T47D (cell line): ENCODE measurements around the gene TAPBP.

Source experiments
- DNase-seq, 2 experiments: peaks; one replicate each; pipeline versions ENCODE4 v3.0.0 to v3.0.0-alpha.2; 2011 to 2012; ENCODE audit warnings: low read depth in 1 of 2, low spot score in 1 of 2
- JUND ChIP-seq: IDR thresholded peaks from 2 replicates; pipeline ENCODE4 v1.6.1; 2012; ENCODE audit warnings: low read depth
- in situ Hi-C: cut with HindIII; loops from 2 replicates; pipeline ENCODE4 v1.10.0; 2016; ENCODE audit warnings: low sequenced_read_pairs, low pct_unique_long_range_greater_than_20kb

Gene TAPBP

DNA sequence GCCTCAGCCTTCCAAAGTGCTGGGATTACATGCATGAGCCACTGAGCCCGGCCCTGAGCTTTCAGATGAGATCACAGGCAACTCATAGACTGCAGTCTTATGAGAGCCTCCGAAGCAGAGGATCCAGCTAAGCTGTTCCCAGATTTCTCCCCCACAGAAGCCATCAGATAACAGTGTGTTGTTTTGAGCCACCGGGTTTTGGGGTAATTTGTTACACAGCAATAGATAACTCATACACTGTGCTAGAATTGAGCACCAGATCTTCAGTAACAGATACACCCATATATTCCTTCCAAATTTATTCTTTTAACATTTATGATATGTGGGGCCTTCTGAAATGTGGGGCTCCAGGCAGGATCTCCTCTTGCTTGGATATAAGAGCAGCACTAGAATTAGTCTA, 22.6 kb upstream of the TAPBP start:
- in situ Hi-C loops = no loop called here
- DNase-seq = no peak
- no peak for TF ChIP-seq JUND

DNA sequence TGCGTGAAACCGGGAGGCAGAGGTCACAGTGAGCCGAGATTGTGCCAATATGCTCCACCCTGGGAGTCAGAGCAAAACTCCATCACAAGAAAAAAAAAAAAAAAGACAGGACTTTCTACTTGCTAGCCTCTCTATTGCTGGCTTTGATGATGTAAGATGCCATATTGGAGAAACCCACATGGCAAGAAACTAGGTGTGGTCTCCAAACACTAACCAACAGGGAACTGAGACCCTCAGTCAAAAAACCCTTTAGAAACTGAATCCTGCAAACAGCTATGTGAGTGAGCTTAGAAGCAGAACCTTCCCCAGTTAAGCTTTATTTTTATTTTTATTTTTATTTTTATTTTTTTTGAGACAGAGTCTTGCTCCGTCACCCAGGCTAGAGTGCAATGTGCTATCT, 22.0 kb upstream of the TAPBP start:
- DNase-seq = no peak
- TF ChIP-seq JUND = no peak
- in situ Hi-C loops = no loop called here

DNA sequence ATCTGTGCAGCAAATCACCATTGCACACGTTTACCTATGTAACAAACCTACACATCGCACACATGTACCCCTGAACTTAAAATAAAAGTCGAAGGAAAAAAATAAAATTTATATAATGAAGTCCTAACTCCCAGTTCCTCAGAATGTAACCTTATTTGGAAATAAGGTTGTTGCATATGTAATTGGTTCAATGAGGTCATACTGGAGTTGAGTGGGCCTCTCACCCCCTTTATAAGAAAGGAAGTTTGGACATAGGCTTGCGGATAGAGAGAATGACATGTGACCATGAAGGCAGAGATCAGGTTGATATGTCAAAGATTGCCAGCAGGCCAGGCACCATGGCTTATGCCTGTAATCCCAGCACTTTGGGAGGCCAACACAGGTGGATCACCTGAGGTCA, 19.8 kb upstream of the TAPBP start:
- TF ChIP-seq JUND = no peak
- DNase-seq = no peak
- in situ Hi-C loops = no loop called here

DNA sequence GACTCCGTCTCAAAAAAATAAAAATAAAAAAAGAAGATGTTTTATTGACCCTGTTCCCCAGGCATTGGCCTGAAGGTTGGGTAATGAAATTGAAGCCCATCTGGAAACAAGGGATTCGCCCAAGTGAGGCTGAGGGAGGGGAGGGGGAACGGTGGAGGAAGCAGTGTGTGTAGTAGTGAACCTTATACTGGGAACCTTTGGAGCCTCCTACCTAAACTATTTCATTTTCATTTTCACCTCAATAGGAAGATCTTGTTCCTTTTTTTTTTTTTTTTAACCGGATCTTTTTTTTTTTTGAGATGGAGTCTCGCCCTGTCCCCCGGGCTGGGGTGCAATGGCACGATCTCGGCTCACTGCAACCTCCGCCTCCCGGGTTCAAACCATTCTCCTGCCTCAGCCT, 16.9 kb upstream of the TAPBP start:
- no peak for DNase-seq
- in situ Hi-C loops = no loop called here
- TF ChIP-seq JUND = no peak

DNA sequence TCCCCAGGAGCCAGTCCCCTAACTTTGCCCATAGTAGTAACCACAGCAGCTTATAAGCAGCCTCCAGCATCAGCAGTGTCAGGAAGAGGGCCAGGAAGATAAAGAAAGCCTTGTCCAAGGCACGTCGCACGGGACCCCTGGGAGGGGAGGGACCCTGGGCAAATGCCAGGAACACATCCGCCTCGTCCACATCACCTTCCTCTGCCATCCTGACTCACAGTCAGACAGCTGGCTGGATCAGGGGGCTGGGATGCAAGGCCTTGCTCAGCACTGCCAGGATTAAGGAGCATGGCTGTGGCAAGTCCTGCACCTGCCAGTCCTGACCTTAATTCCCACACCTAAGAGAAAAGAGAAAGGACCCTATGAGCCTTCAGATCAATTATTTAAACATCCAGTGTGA, 15.2 kb upstream of the TAPBP start:
- TF ChIP-seq JUND = no peak
- DNase-seq = no peak
- in situ Hi-C loops = no loop called here

DNA sequence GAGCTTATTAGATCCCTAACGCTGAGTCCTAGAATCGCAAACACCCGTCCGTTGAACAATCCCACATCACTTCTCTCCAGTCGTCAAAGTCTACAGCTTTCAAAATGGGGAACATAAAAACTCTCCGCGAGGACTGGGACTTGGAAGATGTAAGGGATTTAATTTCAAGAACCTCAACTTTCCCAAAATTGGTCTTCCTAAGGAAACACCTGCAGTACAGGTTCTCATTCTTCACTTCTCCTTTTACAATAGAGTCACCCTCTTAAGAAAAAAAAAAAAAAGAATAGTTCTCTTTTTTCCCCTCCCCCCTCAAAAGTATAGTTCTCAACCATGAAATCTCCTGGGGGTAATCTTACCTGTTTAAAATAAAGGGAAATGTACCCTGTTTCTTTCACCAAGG, 10.2 kb upstream of the TAPBP start:
- TF ChIP-seq JUND = no peak
- in situ Hi-C loops = no loop called here
- DNase-seq = no peak

DNA sequence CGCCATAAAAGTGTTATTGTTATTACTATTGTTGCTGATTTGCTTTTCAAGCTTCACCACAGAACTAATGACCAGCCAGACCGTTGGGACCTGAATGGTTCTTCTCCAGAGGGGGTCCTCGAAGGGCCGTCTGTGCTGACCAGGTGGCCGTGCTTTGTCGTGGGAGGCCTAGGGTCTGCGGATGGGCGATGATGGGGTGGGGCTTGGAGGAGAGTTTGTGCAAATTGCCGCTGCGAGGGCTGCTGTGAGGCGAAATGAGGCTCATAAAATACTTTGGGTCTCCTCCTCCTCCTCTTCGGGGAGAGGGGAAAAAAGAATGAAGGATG, 9.7 kb upstream of the TAPBP start:
- no peak for DNase-seq
- in situ Hi-C loops = no loop called here
- TF ChIP-seq JUND = no peak

DNA sequence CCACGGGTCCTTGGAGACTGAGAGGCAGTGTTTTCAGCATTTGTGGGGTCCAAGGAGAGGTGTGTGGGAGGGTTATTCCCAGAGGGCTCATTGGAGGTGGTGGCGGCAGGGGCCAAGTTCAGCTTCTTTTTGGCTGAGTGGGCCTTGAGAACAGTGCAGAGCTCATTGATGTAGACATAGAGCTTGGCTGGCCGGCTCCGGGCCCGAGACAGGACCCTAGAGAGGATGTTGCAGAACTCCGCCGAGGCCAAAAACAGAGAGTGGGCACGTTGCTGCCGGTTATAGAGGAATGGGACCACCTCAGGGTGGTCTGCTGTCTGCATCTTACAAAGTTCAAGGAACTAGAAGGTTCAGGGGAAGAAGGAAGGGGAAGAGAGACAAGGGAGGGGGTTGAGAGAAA, 7.3 kb upstream of the TAPBP start:
- in situ Hi-C loops = no loop called here
- no peak for DNase-seq
- TF ChIP-seq JUND = no peak

DNA sequence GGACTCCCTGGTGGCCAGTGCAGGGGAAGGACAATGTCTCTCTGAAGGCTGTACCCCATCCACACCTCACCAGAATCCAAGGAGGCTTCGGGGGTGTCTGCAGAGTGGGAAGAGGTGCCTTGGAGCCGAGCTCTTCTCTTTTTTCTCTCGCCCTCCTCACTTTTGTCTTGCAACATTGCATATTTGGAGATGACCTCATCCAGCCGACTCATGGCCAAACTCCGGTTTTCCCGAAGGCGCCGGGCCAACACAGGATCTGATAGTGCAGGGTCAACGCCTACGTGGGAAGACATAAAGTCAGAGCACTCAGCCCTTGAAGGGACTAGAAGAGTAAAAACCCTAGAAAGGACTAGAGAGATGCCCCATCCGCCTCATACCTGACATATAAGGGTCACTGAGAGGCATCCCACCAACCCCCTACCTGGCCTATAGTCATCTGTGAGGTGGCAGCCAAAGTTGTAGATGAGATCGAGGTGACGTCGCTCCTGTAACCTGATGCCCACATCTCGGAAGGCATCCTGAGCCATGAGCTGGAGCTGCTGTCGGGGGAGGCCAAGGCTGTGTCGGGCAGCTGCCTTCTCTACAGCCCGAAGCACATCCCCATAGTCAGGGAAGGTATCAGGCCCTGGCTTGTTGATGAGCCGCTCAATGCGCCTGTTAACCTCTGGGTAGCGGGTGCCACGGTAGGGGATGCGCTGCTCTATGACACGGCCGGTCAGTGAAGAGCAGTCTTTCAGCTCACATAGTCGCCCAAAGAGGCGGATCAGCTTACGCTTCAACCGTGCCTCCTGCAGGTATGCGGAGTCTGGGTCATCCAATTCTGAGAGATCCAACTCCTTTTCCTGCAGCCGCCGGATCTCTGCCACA, 6.7 kb upstream of the TAPBP start:
- no peak for DNase-seq
- in situ Hi-C loops = no loop called here
- TF ChIP-seq JUND = no peak

DNA sequence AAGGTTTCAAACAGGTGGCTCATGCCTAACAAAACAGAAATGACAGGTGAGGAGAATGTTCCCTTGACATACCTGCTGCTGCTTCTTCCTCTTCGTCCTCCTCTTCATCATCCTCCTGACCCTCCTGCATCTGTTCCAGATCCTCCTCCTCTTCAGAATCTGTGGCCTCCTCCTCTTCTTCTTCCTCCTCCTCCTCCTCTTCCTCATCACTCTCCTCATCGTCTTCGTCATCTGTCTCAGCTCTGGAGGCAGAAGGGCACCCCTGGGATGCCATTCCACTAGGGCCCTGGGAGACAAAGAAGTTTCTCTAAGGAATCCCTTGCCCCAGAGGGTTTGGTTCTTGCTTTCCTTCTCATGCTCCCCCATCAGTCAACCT, 6.0 kb upstream of the TAPBP start:
- in situ Hi-C loops = no loop called here
- DNase-seq = no peak
- TF ChIP-seq JUND = no peak

DNA sequence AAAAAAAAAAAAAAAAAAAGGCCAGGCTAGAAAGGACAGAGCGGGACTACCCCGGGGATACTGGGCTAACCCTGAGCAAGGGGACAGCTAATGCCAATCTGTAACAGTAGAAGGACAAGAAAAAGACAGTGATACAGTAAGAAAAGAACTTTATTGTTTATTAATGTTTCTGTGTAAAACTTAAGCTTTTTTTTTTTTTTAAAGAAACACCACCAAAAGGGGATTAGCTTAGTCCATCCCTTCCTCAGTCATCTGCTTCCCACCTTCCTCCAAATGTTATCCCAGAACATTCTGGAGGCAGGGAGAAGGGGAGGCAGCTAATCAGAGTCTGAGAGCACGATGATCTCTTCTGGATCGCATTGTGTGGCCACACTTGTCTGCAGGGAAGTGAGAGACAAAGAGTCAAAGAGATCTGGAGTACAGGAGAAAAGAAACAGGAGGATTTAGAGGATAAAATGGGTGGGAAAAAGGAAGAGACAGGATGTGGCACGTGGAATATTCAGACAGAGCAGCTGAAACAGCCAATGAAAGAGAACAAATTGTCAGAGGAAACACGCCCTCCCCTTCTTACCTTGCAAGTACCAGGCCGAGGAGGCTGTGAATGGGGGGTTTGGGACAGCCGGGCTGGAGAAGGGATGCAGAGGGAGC, 4.7 kb upstream of the TAPBP start:
- TF ChIP-seq JUND = no peak
- in situ Hi-C loops = no loop called here
- no peak for DNase-seq

DNA sequence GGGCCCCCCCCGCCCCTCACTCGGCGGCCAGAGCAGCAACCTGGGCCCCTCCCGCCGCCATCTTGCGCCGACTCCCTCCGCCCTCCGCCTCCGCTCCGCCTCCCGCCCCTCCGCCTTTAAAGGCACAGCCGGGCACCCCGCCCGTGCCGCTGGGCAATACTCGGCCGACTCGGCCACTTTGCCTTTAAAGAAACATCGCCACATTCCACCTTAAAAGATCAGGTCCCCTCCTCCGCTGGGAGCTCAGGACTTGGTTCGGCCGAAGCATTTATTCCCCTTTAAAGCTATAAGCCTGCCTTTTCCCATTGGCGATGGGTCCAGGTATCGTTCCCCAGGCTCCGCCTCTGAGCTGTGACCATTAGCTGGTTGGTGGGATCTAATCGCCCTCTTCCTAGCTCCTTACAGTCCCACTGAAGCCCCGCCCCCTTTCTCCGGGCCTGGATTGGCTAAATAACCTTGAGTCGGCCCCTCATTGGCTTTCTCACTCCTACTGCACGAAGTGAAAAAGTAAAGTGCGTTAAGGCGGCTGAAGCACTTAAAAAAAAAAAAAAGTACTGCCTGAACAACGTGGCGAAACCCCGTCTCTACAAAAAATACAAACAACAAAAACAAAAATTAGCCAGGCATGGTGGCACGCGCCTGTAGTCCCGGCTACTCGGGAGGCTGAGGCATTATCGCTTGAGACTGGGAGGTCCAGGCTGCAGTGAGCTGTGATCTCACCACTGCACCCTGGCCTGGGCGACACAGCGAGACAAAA, 4.0 kb upstream of the TAPBP start, which contains the start of gene ZBTB22:
Gene ZBTB22 (minus strand): TSS at position 76 of the 757 bp plus-strand sequence. CDS start 828 bp downstream, outside the sequence.
- in situ Hi-C loops = no loop called here
- no peak for TF ChIP-seq JUND
- peak; percentile 88 to 100 for DNase-seq

DNA sequence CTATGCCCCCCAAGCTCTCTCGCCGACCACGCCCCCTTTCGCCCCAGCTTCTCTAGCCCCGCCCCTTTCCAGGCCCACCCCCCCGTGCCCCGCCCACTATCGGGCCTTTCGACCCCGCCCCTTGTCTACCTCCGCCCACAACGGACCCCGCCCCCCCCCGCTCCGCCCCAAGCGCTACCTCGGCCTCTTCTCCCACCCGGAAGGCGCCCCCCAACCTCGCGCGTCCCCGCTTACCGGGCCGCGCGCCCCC, 3.5 kb upstream of the TAPBP start:
- in situ Hi-C loops = no loop called here
- TF ChIP-seq JUND = no peak
- no peak for DNase-seq
